SK-N-MC (cell line): ENCODE data around the gene THPO.

Experiments
- DNase-seq: peaks from one replicate; pipeline ENCODE4 v3.0.0-alpha.2; 2011; ENCODE audit warnings: low read depth, low spot score
- H3K27ac ChIP-seq: fragments of 200-600 bp; sonication (generic); 2 replicates; pipeline ENCODE4 v1.5.1; 2016; ENCODE audit warnings: mixed run types
- H3K36me3 ChIP-seq: fragments of 200-600 bp; sonication (generic); 2 replicates; pipeline ENCODE4 v1.6.1; 2017; ENCODE audit warnings: antibody characterized with exemption, low read length, mixed read lengths; ENCODE audit not compliant: insufficient read depth
- H3K4me3 ChIP-seq: fragments of 200-600 bp; sonication (generic); 2 replicates; pipeline ENCODE4 v1.5.1; 2016
- H3K9ac ChIP-seq: fragments of 200-600 bp; sonication (generic); 2 replicates; pipeline ENCODE4 v1.8.0; 2017; ENCODE audit warnings: mixed run types, mixed read lengths; ENCODE audit not compliant: insufficient read length
- H3K9me3 ChIP-seq: fragments of 200-600 bp; sonication (generic); 2 replicates; pipeline ENCODE4 v1.6.1; 2017; ENCODE audit warnings: low read depth, mild to moderate bottlenecking, antibody characterized with exemption, low read length, moderate library complexity, mixed read lengths
- EZH2 ChIP-seq: fragments of 200-600 bp; sonication (generic); IDR thresholded peaks from one replicate; pipeline ENCODE4 v1.6.1; 2017; ENCODE audit warnings: antibody characterized with exemption
- FOXP2 ChIP-seq: optimal IDR thresholded peaks from 2 replicates; pipeline ENCODE3; 2011; ENCODE audit warnings: mild to moderate bottlenecking, moderate library complexity; ENCODE audit not compliant: insufficient read depth; ENCODE audit errors: extremely low read length, control extremely low read depth
- POLR2AphosphoS5 ChIP-seq: IDR thresholded peaks from 2 replicates; pipeline ENCODE4 v1.6.1; 2012; ENCODE audit warnings: mild to moderate bottlenecking, low read depth, low read length, borderline replicate concordance

The THPO gene

DNA sequence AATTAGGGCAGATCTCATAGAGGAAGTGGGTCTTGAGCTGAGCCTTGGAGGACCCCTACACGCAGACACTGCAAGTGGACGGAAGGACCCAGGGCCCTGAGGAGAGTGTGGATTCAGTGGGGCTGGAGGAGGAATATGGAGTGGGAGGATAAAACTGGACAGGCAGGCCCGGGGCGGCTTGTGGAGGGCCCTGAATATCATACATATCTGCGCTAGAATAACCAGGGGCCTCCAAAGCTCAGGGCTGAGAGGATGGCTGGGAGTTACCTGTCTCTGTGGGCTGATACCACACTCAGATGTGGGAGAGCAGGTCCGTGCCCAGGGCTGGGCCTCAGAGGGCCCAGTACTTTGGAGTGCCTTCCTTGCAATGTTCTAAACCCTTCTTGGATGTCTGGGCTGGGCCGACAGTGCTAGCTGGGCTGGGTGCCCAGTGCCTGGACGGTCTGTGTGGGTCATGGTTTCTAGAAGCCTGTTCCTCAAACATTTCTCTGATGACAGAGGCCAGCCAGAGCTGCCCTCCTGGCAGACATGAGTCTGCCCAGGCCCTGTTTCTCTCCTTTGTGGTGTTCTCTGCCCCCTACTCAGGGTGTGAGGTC, 31.4 kb upstream of the THPO start:
- Histone ChIP-seq H3K27ac (no peak overlapping the region), H3K9me3 (no peaks in the 10 kb centered on the region), H3K9ac (no peak overlapping the region), H3K4me3 (no peak overlapping the region), H3K36me3 (no peaks in the 10 kb centered on the region)
- no peak for DNase-seq
- TF ChIP-seq FOXP2: no peak
- no peak for TF ChIP-seq POLR2AphosphoS5
- TF ChIP-seq EZH2: no peak

DNA sequence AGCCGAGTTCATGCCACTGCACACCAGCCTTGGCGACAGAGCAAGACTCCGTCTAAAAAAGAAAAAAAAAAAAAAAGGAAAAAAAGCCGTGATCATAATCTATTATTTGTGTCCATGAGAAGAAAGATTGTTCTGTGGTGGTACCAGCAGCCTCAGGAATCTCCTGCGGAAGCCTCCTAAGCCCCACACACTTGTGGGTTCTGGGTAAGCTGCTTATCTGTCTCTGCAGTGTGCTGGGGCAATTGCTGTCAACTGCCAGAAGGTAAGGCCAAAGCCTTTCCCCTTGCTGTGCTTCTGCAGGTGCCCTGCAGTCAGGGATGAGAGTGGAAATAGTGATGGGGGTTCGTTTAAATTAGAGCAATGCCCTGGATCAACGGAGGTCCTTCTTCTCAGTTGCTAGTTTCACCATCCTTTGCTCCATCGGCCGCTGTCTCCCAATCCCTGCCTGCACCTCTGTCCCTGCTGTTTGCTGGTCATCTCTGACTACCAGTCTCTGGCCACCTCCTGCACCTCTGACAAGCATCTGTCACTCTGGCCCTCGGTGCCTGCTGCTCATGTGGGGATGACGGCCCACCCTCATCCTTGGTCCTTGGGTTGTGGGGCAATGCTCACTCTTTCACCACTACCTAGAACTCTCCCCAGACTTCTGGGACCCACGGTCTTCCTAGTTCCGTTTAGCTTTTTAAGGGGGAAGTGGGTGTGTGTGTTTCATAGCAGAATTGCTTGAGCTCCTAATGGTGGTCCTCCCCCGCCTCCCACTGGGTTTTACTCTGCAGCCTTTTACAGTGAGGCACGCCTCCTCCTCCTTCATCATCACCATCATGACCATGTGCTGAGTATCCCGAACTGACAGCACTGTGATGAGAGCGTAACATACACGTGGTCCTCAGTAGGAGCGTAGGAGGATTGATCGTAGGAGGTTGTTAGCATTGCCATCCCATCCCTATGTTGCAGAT, 27.3 kb upstream of the THPO start:
- no peak overlapping the region for H3K27ac ChIP-seq
- no peak for DNase-seq
- no peak overlapping the region for H3K4me3 ChIP-seq
- no peaks in the 10 kb centered on the region for H3K9me3 ChIP-seq
- no peaks in the 10 kb centered on the region for H3K36me3 ChIP-seq
- H3K9ac ChIP-seq: no peak overlapping the region
- TF ChIP-seq FOXP2 (no peak), POLR2AphosphoS5 (no peak), EZH2 (no peak)

DNA sequence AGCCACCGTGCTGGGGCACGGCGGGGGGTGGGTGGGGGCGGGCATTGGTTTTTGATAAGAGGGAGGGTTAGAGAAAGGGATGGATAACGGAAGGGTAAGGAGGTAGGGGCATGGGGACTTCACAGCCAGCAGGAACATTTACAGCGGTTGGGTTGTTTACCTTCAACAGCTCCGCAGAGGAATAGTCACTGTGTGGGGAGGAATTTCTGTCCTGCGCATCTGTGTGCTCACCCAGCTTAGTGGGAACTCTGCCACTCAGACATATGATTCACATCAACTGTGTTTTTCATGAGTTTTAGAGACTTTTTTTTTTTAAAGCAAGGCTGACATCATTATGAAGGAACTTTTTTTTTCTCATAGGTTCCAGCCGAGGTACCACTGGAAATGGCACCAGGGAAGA, 21.4 kb upstream of the THPO start:
- H3K4me3 ChIP-seq: no peak overlapping the region
- no peak for DNase-seq

DNA sequence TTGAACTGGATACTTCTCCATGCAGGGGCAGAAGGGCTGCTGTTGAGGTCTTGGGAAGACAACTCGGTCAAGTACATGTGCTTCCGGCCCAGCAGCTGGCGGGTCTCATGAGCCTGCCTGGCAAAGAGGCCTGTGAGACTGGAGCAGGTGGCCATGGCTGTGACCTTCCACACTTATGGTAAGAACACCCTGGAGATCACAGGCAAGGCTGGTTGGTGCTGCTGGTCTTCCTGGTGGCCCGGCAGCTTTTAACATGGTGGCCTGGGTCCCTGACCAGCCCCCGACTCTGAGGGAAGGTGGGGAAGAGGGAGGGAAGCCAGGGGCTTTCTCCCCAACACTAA, 17.3 kb upstream of the THPO start:
- no peak overlapping the region for H3K27ac ChIP-seq
- H3K9me3 ChIP-seq: no peaks in the 10 kb centered on the region
- H3K9ac ChIP-seq: no peak overlapping the region
- no peak for TF ChIP-seq POLR2AphosphoS5
- TF ChIP-seq FOXP2: no peak
- TF ChIP-seq EZH2: no peak
- no peak for DNase-seq
- H3K36me3 ChIP-seq: no peaks in the 10 kb centered on the region
- H3K4me3 ChIP-seq: no peak overlapping the region

More for the DNA sequence above, 21.4 kb upstream of the THPO start:
- H3K27ac ChIP-seq: no peak overlapping the region
- no peaks in the 10 kb centered on the region for H3K36me3 ChIP-seq
- no peak overlapping the region for H3K9ac ChIP-seq
- no peak for TF ChIP-seq EZH2
- no peak for TF ChIP-seq POLR2AphosphoS5
- no peak for TF ChIP-seq FOXP2
- no peaks in the 10 kb centered on the region for H3K9me3 ChIP-seq

DNA sequence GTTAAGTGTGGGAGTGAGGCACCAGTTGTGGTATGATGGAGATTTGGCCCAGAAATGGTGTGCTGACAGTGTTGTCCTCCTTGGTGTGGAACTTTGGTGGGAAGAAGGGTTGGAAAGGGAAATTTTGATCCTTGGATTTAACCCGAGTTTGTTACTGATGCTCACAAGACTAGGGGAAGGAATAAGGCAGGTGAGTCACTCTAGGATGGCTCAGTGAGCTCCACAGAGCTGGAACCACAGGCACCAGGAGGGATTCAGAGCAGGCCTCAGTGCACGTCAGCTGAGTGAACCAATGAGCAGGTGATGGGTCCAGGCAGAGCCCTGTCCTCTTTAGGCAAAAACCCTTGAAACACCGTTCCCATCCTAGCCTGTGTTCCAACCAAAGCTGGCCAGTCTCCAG, 13.3 kb upstream of the THPO start:
- no peak overlapping the region for H3K4me3 ChIP-seq
- no peak for DNase-seq
- no peaks in the 10 kb centered on the region for H3K36me3 ChIP-seq
- H3K9me3 ChIP-seq: no peaks in the 10 kb centered on the region
- H3K9ac ChIP-seq: no peak overlapping the region
- TF ChIP-seq POLR2AphosphoS5: no peak
- TF ChIP-seq EZH2: no peak
- no peak for TF ChIP-seq FOXP2
- no peak overlapping the region for H3K27ac ChIP-seq

DNA sequence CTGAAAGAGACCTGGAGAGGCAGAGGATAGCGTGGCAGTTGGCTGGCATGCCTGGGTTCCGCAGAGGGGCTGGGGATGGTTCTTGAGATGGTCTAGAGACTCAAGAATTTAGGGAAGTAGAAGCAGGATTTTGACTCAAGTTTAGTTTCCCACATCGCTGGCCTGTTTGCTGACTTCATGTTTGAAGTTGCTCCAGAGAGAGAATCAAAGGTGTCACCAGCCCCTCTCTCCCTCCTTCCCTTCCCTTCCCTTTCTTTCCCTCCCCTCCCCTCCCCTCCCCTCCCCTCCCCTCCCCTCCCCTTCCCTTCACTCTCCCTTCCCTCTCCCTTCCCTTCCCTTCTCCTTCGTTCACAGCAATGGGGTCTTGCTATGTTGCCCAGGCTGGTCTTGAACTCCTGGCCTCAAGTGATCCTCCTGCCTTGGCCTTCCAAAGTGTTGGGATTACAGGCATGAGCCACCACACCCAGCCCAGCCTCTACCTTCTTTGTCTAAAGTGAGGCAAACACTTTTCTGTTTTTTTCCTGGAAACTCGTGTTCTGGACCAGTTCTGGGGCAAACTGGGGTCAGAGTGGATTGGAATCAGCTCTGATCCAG, 12.0 kb upstream of the THPO start:
- TF ChIP-seq EZH2 (no peak), FOXP2 (no peak), POLR2AphosphoS5 (no peak)
- Histone ChIP-seq H3K4me3 (no peak overlapping the region), H3K9ac (no peak overlapping the region), H3K9me3 (no peaks in the 10 kb centered on the region), H3K27ac (no peak overlapping the region), H3K36me3 (no peaks in the 10 kb centered on the region)
- DNase-seq: no peak

DNA sequence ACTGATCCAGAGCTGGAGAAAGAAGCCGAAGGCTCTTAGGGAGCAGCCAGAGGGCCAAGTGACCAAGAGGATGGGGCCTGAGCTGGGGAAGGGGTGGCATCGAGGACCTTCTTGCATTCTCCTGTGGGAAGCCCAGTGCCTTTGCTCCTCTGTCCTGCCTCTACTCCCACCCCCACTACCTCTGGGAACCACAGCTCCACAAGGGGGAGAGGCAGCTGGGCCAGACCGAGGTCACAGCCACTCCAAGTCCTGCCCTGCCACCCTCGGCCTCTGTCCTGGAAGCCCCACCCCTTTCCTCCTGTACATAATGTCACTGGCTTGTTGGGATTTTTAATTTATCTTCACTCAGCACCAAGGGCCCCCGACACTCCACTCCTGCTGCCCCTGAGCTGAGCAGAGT, 11.4 kb upstream of the THPO start:
- no peaks in the 10 kb centered on the region for H3K36me3 ChIP-seq
- no peak overlapping the region for H3K9ac ChIP-seq
- H3K27ac ChIP-seq: no peak overlapping the region
- H3K9me3 ChIP-seq: no peaks in the 10 kb centered on the region
- no peak for DNase-seq
- H3K4me3 ChIP-seq: no peak overlapping the region
- TF ChIP-seq EZH2: no peak
- no peak for TF ChIP-seq POLR2AphosphoS5
- no peak for TF ChIP-seq FOXP2

DNA sequence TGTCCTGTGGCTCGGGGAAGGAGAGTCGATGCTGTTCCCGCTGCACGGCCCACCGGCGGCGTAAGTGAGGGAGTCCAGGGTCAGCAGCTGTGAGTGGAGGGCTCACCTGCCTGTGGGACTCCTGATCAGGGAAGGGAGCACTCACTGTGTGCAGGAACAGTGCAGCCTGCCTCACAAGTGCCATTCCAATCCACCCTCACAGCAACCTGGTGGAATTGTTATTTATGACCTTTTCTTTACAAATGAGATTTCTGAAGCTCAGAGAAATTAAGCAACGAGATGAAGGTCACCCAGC, 10.9 kb upstream of the THPO start:
- Histone ChIP-seq H3K9me3 (no peaks in the 10 kb centered on the region), H3K27ac (no peak overlapping the region), H3K4me3 (no peak overlapping the region), H3K36me3 (no peaks in the 10 kb centered on the region), H3K9ac (no peak overlapping the region)
- TF ChIP-seq POLR2AphosphoS5 (no peak), FOXP2 (no peak), EZH2 (no peak)
- DNase-seq: no peak
